Breast epithelium (tissue), 4 donors: ENCODE data around the gene NPBWR2. TPM values are rescaled to one million over a fixed set of nuclear protein-coding genes. Genes with fewer than 3 reads are reported as not detected.

Experiments
- DNase-seq, 2 donors: peaks; one replicate each; pipeline ENCODE4 v3.0.0-alpha.2; 2019; ENCODE audit warnings: low spot score in 2 of 2
- H3K27ac ChIP-seq, 2 donors: fragments of 200-600 bp; sonication (generic) in 1 of 2; one replicate each; pipeline ENCODE4 v1.5.1; 2016 to 2019; ENCODE audit warnings: mild to moderate bottlenecking in 1 of 2
- H3K27me3 ChIP-seq, 2 donors: fragments of 200-600 bp; sonication (generic) in 1 of 2; one replicate each; pipeline versions ENCODE4 v1.5.1 to v1.6.0; 2017 to 2019; ENCODE audit warnings: control low read depth in 1 of 2, mild to moderate bottlenecking in 1 of 2
- H3K36me3 ChIP-seq: fragments of 200-600 bp; one replicate; pipeline ENCODE4 v1.5.1; 2019
- H3K4me1 ChIP-seq, 2 donors: fragments of 200-600 bp; sonication (generic); one replicate each; pipeline ENCODE4 v1.5.1; 2016 to 2019; ENCODE audit warnings: control low read depth in 1 of 2
- H3K4me3 ChIP-seq, 3 donors: fragments of 200-600 bp; sonication (generic); 1 replicate in 2 of 3; 2 replicates in 1 of 3; pipeline ENCODE4 v1.5.1; 2016 to 2019; ENCODE audit warnings: mild to moderate bottlenecking in 3 of 3, moderate library complexity in 2 of 3
- H3K9me3 ChIP-seq, 2 donors: fragments of 200-600 bp; sonication (generic) in 1 of 2; one replicate each; pipeline ENCODE4 v1.5.1; 2016 to 2019; ENCODE audit warnings: control low read depth in 1 of 2
- POLR2A ChIP-seq: fragments of 450-650 bp; IDR thresholded peaks from one replicate; pipeline ENCODE4 v1.6.1; 2016; ENCODE audit warnings: antibody characterized with exemption, mild to moderate bottlenecking, moderate library complexity
- POLR2AphosphoS5 ChIP-seq, 3 donors: sonication (generic); formaldehyde crosslinking; IDR thresholded peaks; one replicate each; pipeline ENCODE4 v1.6.1; 2017; ENCODE audit warnings: antibody characterized with exemption in 3 of 3
- intact Hi-C: fragments of 100-400 bp; cut with DNase I; formaldehyde crosslinking; loops from one replicate; pipeline ENCODE4 v1.15.1; 2023; ENCODE audit warnings: low total_unique reads
- total RNA-seq, 3 donors: library from RNA; depleted of rRNA; stranded (reverse); fragments of >200 nt; gene quantifications; one replicate each; pipeline ENCODE4 v1.1.0, GENCODE V29; 2016
- TF ChIP-seq, protein P1 (sequence below), 3 donors: fragments of 450-650 bp; IDR thresholded peaks; one replicate each; pipeline ENCODE4 v1.5.1; 2016 to 2017; ENCODE audit warnings: antibody characterized with exemption in 3 of 3, mild to moderate bottlenecking in 3 of 3, moderate library complexity in 3 of 3

The NPBWR2 gene
- total RNA-seq, 3 donors from 2014 or later, result not detected

- Histone ChIP-seq H3K27ac (peak overlapping the region; percentile 84 to 93), H3K9me3 (no peaks in the 10 kb centered on the region), H3K27me3 (no peaks in the 10 kb centered on the region), H3K4me3 (peak overlapping the region; percentile 89 to 100 (median 92)), H3K36me3 (no peaks in the 10 kb centered on the region), H3K4me1 (peaks cover 6 to 15% of the 10 kb centered on the region in 2 donors)
- DNase-seq, result no peak
- intact Hi-C loops, result no loop called here
- TF ChIP-seq, protein P1, sequence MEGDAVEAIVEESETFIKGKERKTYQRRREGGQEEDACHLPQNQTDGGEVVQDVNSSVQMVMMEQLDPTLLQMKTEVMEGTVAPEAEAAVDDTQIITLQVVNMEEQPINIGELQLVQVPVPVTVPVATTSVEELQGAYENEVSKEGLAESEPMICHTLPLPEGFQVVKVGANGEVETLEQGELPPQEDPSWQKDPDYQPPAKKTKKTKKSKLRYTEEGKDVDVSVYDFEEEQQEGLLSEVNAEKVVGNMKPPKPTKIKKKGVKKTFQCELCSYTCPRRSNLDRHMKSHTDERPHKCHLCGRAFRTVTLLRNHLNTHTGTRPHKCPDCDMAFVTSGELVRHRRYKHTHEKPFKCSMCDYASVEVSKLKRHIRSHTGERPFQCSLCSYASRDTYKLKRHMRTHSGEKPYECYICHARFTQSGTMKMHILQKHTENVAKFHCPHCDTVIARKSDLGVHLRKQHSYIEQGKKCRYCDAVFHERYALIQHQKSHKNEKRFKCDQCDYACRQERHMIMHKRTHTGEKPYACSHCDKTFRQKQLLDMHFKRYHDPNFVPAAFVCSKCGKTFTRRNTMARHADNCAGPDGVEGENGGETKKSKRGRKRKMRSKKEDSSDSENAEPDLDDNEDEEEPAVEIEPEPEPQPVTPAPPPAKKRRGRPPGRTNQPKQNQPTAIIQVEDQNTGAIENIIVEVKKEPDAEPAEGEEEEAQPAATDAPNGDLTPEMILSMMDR (IDR thresholded peaks at IDR 0.05), result no peak
- TF ChIP-seq POLR2AphosphoS5 (IDR thresholded peaks at IDR 0.05), result no peak
- no peak for TF ChIP-seq POLR2A
These were observed 43.1 kb downstream of the NPBWR2 start for GRCh38 chr20:64064145-64064698.

GRCh38 chr20:64063389-64064144 is 43.8 kb downstream of the NPBWR2 start:
- Histone ChIP-seq H3K4me1 (peaks cover 6 to 15% of the 10 kb centered on the region in 2 donors), H3K27ac (peak overlapping the region; percentile 84 to 93), H3K27me3 (no peaks in the 10 kb centered on the region), H3K36me3 (no peaks in the 10 kb centered on the region), H3K9me3 (no peaks in the 10 kb centered on the region), H3K4me3 (peak overlapping the region; percentile 89 to 100 (median 92))
- peak in 1 of 2 donors; percentile 40 for DNase-seq
- intact Hi-C loops, result no loop called here
- no peak for TF ChIP-seq POLR2A
- TF ChIP-seq, protein P1 (IDR thresholded peaks at IDR 0.05), result no peak
- no peak for TF ChIP-seq POLR2AphosphoS5 (IDR thresholded peaks at IDR 0.05)

GRCh38 chr20:64062596-64063388 is 44.6 kb downstream of the NPBWR2 start, which contains the start of gene TCEA2:
Gene TCEA2 (plus strand): TSS chr20:64063198. CDS start chr20:64063313, 115 bp downstream.
- no peaks in the 10 kb centered on the region for H3K27me3 ChIP-seq
- H3K4me3 ChIP-seq, result peak within 1 kb of the TSS; percentile 89 to 100 (median 92)
- no peaks in the 10 kb centered on the region for H3K36me3 ChIP-seq
- DNase-seq, result peak; percentile 95 to 98
- intact Hi-C loops, result no loop called here
- H3K27ac ChIP-seq, result peak within 1 kb of the TSS; percentile 84 to 93
- peaks cover 6 to 15% of the 10 kb centered on the region in 2 donors for H3K4me1 ChIP-seq
- no peaks in the 10 kb centered on the region for H3K9me3 ChIP-seq
- peak; percentile 70 to 88 (median 71) for TF ChIP-seq POLR2AphosphoS5 (IDR thresholded peaks at IDR 0.05)
- peak; percentile 78 for TF ChIP-seq POLR2A
- TF ChIP-seq, protein P1 (IDR thresholded peaks at IDR 0.05), result no peak

- Histone ChIP-seq H3K4me1 (peaks cover 6 to 15% of the 10 kb centered on the region in 2 donors), H3K36me3 (no peaks in the 10 kb centered on the region), H3K27ac (peak overlapping the region; percentile 84 to 93), H3K9me3 (no peaks in the 10 kb centered on the region), H3K4me3 (peak overlapping the region; percentile 89 to 100 (median 92)), H3K27me3 (peaks cover 0 to 4% of the 10 kb centered on the region in 2 donors)
- intact Hi-C loops, result no loop called here
- TF ChIP-seq, protein P1 (IDR thresholded peaks at IDR 0.05), result no peak
- TF ChIP-seq POLR2A, result no peak
- no peak for TF ChIP-seq POLR2AphosphoS5 (IDR thresholded peaks at IDR 0.05)
- no peak for DNase-seq
These were observed 45.1 kb downstream of the NPBWR2 start for GRCh38 chr20:64062276-64062595.
